ENCODE measurements around the gene S1PR1.
A peak's percentile ranks its signal among the peaks of the same experiment; 100 is the strongest.
"Not testable (repeated sequence)": the region's sequence is repeated elsewhere in the genome, so short reads cannot be mapped to it uniquely, and the experiment has no call there.

The S1PR1 gene

GRCh38 chr1:101219924-101220870, 16.6 kb upstream of the S1PR1 start:
- no peak overlapping the region for H3K4me3 ChIP-seq (ENCODE audit: low read depth, low read length)
- TF ChIP-seq CTCF (conservative IDR thresholded peaks at IDR 0.05; ENCODE audit: low read depth, low read length): no peak
- peak; percentile 21 for DNase-seq (ENCODE audit: low read depth)

GRCh38 chr1:101220906-101221305, 15.9 kb upstream of the S1PR1 start:
- no peak overlapping the region for H3K4me3 ChIP-seq (ENCODE audit: low read depth, low read length)
- no peak for DNase-seq (ENCODE audit: low read depth)
- TF ChIP-seq CTCF (conservative IDR thresholded peaks at IDR 0.05; ENCODE audit: low read depth, low read length): no peak

- no peak for TF ChIP-seq CTCF (conservative IDR thresholded peaks at IDR 0.05; ENCODE audit: low read depth, low read length)
- DNase-seq (ENCODE audit: low read depth): no peak
- H3K4me3 ChIP-seq (ENCODE audit: low read depth, low read length): no peak overlapping the region
Measured at GRCh38 chr1:101221945-101222429, 14.8 kb upstream of the S1PR1 start.

- H3K4me3 ChIP-seq (ENCODE audit: low read depth, low read length): no peak overlapping the region
- TF ChIP-seq CTCF (conservative IDR thresholded peaks at IDR 0.05; ENCODE audit: low read depth, low read length): no peak
Measured at GRCh38 chr1:101227837-101228236, 9.0 kb upstream of the S1PR1 start.

GRCh38 chr1:101228424-101229134, 8.2 kb upstream of the S1PR1 start:
- no peak overlapping the region for H3K4me3 ChIP-seq (ENCODE audit: low read depth, low read length)
- TF ChIP-seq CTCF (conservative IDR thresholded peaks at IDR 0.05; ENCODE audit: low read depth, low read length): no peak
- DNase-seq (ENCODE audit: low read depth): no peak

More at GRCh38 chr1:101227837-101228236, 9.0 kb upstream of the S1PR1 start:
- no peak for DNase-seq (ENCODE audit: low read depth)

GRCh38 chr1:101232182-101232581, 4.6 kb upstream of the S1PR1 start:
- not testable (repeated sequence) for DNase-seq (ENCODE audit: low read depth); H3K4me3 ChIP-seq (ENCODE audit: low read depth, low read length)

GRCh38 chr1:101233495-101233894, 3.3 kb upstream of the S1PR1 start:
- no peak overlapping the region for H3K4me3 ChIP-seq (ENCODE audit: low read depth, low read length)
- TF ChIP-seq CTCF (conservative IDR thresholded peaks at IDR 0.05; ENCODE audit: low read depth, low read length): no peak
- no peak for DNase-seq (ENCODE audit: low read depth)
